ENCODE results near the gene TH. TPM values are rescaled to one million over a fixed set of nuclear protein-coding genes. Genes with fewer than 3 reads are reported as not detected.
A peak's percentile ranks its signal among the peaks of the same experiment; 100 is the strongest.

Gene TH
- total RNA-seq, 2 donors from 2014 or later = not detected

GRCh38 chr11:2154195-2154585, 17.4 kb downstream of the TH start:
- no peak overlapping the region for H3K27ac Mint-ChIP-seq
- no peaks in the 10 kb centered on the region for H3K36me3 Mint-ChIP-seq (ENCODE audit: low read depth)
- WGBS, 2 experiments (ENCODE audit: insufficient coverage in 1 of 2, insufficient read length in 1 of 2) = 89 to 100% methylated on average over 2 to 7 of the region's 7 CpGs
- Histone ChIP-seq H3K9me3 (ENCODE audit: control insufficient read depth, low read length) (no peaks in the 10 kb centered on the region), H3K4me1 (ENCODE audit: control insufficient read depth, insufficient read depth, low read length) (peaks cover 14% of the 10 kb centered on the region), H3K4me3 (ENCODE audit: low read length) (no peak overlapping the region), H3K27ac (ENCODE audit: low read depth, low read length) (no peak overlapping the region), H3K9ac (ENCODE audit: extremely low read depth, low read length, poor library complexity, severe bottlenecking) (no peak overlapping the region), H3K36me3 (ENCODE audit: control insufficient read depth, insufficient read depth, low read length) (no peaks in the 10 kb centered on the region), H3K27me3 (ENCODE audit: control insufficient read depth, insufficient read depth, low read length, poor library complexity, severe bottlenecking) (peaks cover 9% of the 10 kb centered on the region)
- no peak for TF ChIP-seq CTCF (conservative IDR thresholded peaks at IDR 0.05)
- H3K9me3 Mint-ChIP-seq = no peaks in the 10 kb centered on the region
- DNase-seq = no peak
- peaks cover 23% of the 10 kb centered on the region for H3K27me3 Mint-ChIP-seq (ENCODE audit: insufficient read depth)
- no peak overlapping the region for H3K4me3 Mint-ChIP-seq
- H3K4me1 Mint-ChIP-seq = peaks cover 13% of the 10 kb centered on the region

GRCh38 chr11:2153581-2154194, 17.9 kb downstream of the TH start:
- no peak for TF ChIP-seq CTCF (conservative IDR thresholded peaks at IDR 0.05)
- Histone ChIP-seq H3K27ac (ENCODE audit: low read depth, low read length) (no peak overlapping the region), H3K27me3 (ENCODE audit: control insufficient read depth, insufficient read depth, low read length, poor library complexity, severe bottlenecking) (peaks cover 14% of the 10 kb centered on the region), H3K9ac (ENCODE audit: extremely low read depth, low read length, poor library complexity, severe bottlenecking) (no peak overlapping the region), H3K4me1 (ENCODE audit: control insufficient read depth, insufficient read depth, low read length) (peaks cover 14% of the 10 kb centered on the region), H3K4me3 (ENCODE audit: low read length) (no peak overlapping the region), H3K36me3 (ENCODE audit: control insufficient read depth, insufficient read depth, low read length) (no peaks in the 10 kb centered on the region), H3K9me3 (ENCODE audit: control insufficient read depth, low read length) (no peaks in the 10 kb centered on the region)
- Mint-ChIP-seq H3K9me3 (no peaks in the 10 kb centered on the region), H3K4me3 (no peak overlapping the region), H3K27ac (no peak overlapping the region), H3K4me1 (peaks cover 13% of the 10 kb centered on the region), H3K27me3 (ENCODE audit: insufficient read depth) (peaks cover 28% of the 10 kb centered on the region), H3K36me3 (ENCODE audit: low read depth) (no peaks in the 10 kb centered on the region)
- DNase-seq = no peak
- WGBS, 2 experiments (ENCODE audit: insufficient coverage in 1 of 2, insufficient read length in 1 of 2) = 84 to 90% methylated on average over 11 to 14 of the region's 14 CpGs

GRCh38 chr11:2151500-2152257, 19.9 kb downstream of the TH start:
- Mint-ChIP-seq H3K27ac (no peak overlapping the region), H3K9me3 (no peaks in the 10 kb centered on the region), H3K36me3 (ENCODE audit: low read depth) (no peaks in the 10 kb centered on the region), H3K4me3 (no peak overlapping the region), H3K27me3 (ENCODE audit: insufficient read depth) (peaks cover 48% of the 10 kb centered on the region), H3K4me1 (peaks cover 13% of the 10 kb centered on the region)
- peak; percentile 95 for DNase-seq
- WGBS, 2 experiments (ENCODE audit: insufficient coverage in 1 of 2, insufficient read length in 1 of 2) = 8 to 9% methylated on average over 19 to 22 of the region's 22 CpGs
- Histone ChIP-seq H3K4me1 (ENCODE audit: control insufficient read depth, insufficient read depth, low read length) (peaks cover 14% of the 10 kb centered on the region), H3K9ac (ENCODE audit: extremely low read depth, low read length, poor library complexity, severe bottlenecking) (no peak overlapping the region), H3K27ac (ENCODE audit: low read depth, low read length) (no peak overlapping the region), H3K9me3 (ENCODE audit: control insufficient read depth, low read length) (no peaks in the 10 kb centered on the region), H3K36me3 (ENCODE audit: control insufficient read depth, insufficient read depth, low read length) (no peaks in the 10 kb centered on the region), H3K27me3 (ENCODE audit: control insufficient read depth, insufficient read depth, low read length, poor library complexity, severe bottlenecking) (peaks cover 34% of the 10 kb centered on the region), H3K4me3 (ENCODE audit: low read length) (no peak overlapping the region)
- TF ChIP-seq CTCF (conservative IDR thresholded peaks at IDR 0.05) = peak; percentile 80
